K562 treated with DMSO at 1 percent for 48 hours (cell line): ENCODE measurements around the gene PRPF8. TPM values are rescaled to one million over a fixed set of nuclear protein-coding genes. Genes with fewer than 3 reads are reported as not detected.

Experiments used
- total RNA-seq: library from RNA; unstranded; fragments of 300-600 nt; gene quantifications from 2 replicates; pipeline ENCODE4 v1.2.3, GENCODE V29; 2022; ENCODE audit warnings: low replicate concordance; ENCODE audit errors: extremely low read depth

PRPF8 gene
- total RNA-seq = 461 TPM in 1 of 2 replicates, not detected in the other

DNA sequence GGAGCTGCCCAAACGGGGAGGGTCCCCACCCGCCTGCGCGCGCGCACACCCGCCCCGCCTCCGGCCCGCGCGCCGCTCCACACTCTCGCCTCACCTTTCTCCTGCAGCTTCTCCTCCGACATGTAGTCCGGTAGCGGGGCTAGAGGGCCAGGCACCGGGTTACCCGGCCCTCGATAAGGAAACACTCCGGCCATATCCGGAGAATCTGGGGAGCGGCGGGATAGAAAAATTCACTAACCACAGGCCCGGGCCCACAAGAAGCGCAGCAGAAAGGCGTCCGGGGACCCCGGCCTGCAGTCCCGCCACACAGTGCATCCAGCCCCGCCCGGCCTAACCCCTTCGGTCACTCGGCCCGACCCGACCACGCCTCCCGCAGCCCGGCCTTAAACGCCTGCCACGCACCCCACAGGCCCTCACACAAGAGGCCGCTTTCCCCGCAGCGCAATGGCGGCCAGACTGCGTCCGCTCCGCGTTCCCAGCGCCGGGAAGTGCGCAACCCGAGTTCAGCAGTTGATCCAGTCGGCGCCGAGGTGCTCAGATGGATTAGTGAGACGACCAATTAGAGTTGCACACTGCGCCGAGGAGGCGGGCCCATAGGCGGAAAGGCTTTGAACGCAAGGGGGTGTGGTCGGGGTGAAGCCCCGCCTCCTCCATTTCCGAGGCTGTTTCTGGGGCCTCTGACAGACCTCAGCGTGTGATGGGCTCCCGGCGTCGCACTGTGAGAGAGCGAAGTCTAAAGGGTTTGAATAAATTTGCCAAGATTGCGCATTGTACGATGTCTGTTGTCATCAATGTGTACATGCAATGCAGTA is at the start of gene PRPF8:
TSS of gene PRPF8 (minus strand) at position 490 of the 812 bp plus-strand sequence. CDS start at position 194, 296 bp downstream.

GRCh38 chr17:1724351-1724868 is 39.7 kb upstream of the PRPF8 start, which contains the start of gene WDR81:
TSS of gene WDR81 (plus strand) at chr17:1724704. CDS start at chr17:1724960, 256 bp downstream.

GRCh38 chr17:1709971-1710806 is 25.5 kb upstream of the PRPF8 start, which contains the start of gene TLCD2:
TSS of gene TLCD2 (minus strand) at chr17:1710377. CDS start at chr17:1710242, 135 bp downstream.

DNA sequence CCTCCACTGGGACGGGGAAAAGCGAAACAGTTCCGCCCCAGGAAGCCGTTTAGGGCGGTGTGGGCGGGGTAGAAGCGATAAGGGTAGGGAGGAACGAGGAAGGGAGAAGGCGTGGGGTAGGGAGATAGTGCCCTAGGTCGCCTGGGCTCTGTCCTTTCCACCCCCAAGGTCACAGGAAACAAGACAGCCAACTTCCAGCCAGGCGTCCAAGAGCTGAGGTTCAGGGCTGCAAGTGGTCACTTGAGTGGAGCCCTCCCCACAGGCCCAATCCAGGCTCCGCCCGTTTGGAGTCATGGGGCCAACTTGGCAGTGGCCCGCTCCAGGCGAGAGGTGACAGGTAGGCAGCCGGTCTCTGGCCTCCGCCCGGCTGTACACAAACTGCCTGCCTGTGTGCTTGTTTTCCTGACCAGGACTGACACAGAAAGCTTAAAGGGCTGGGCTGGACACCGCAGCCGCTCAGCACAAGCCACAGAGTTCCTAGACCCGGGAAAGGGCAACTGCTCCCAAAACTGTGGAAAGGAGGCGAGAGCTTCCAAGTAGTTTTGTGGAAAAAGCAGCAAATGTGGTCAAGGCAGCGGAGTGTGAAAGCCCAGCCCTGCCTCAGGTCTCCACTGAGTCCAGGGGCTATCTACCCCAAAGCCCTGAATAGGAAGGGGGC is 34.7 kb downstream of the PRPF8 start, which contains the start of gene RILP:
TSS of gene RILP (minus strand) at position 23 of the 658 bp plus-strand sequence. CDS start 62 bp downstream, outside the sequence.

GRCh38 chr17:1645207-1646171 is 39.2 kb downstream of the PRPF8 start, which contains the start of gene SCARF1:
TSS of gene SCARF1 (minus strand) at chr17:1645732. CDS start at chr17:1645697, 35 bp downstream.

DNA sequence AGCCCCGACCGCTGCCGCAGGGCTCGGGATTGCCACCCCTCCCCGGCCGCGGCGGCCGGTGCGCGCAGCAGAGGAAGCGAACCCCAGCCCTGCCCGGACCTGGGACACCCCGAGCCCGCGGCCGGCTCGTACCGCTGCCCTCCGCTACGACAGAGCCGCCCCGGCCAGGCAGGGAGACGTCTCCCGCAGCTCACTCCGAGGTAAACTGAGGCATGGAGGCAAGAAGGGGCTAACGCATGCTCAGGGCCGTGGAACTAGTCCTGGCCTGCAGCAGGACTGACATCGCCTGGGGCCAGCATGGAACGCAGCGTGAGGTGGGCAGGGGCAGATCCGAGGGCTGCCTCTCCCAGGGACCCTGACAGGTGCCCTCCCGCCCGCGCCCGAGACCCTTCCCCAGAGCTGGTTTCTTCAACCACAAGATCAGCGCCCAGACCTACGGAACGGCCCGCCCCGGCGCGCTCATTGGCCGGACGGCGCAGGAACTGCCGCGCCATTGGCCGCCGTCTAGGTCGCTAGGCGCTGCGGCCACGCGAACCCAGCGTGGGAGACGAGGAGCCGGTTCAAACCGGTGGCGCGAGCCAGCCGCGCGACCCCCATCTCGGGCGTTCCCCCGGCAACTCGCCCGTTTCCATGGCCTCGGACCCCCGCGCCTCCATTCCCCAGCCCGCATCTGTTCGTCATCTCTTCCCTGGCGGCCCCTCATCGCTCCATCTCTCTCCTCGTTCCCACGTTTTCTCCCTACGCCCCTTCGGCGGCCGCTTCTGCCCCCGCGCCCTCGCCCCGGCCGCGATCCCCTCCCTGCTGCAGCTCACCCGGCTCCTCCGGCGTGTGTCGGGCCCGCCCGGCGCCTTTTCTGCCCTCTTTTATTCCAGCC is 56.4 kb downstream of the PRPF8 start, which contains the start of gene SLC43A2:
TSS of gene SLC43A2 (minus strand) at position 853 of the 874 bp plus-strand sequence. CDS start 960 bp downstream, outside the sequence.

Other genes with a start within 250 kb of the PRPF8 start
- not detected in 2 replicates for gene CRK, start 228.6 kb downstream of the PRPF8 start, total RNA-seq
- not detected in 2 replicates for gene MYO1C, start 192.2 kb downstream of the PRPF8 start, total RNA-seq
- not detected in 2 replicates for gene INPP5K, start 168.3 kb downstream of the PRPF8 start, total RNA-seq
- not detected in 2 replicates for gene PITPNA, start 122.1 kb downstream of the PRPF8 start, total RNA-seq
- not detected in 2 replicates for gene SLC43A2, start 56.0 kb downstream of the PRPF8 start, total RNA-seq
- not detected in 2 replicates for gene SCARF1, start 39.1 kb downstream of the PRPF8 start, total RNA-seq
- not detected in 2 replicates for gene RILP, start 35.0 kb downstream of the PRPF8 start, total RNA-seq
- gene TLCD2, start 25.5 kb upstream of the PRPF8 start, total RNA-seq = not detected in 2 replicates
- gene WDR81, start 39.8 kb upstream of the PRPF8 start, total RNA-seq = not detected in 2 replicates
- gene SERPINF2, start 58.0 kb upstream of the PRPF8 start, total RNA-seq = not detected in 2 replicates
- not detected in 2 replicates for gene SERPINF1, start 77.2 kb upstream of the PRPF8 start, total RNA-seq
- gene SMYD4, start 145.0 kb upstream of the PRPF8 start, total RNA-seq = not detected in 2 replicates
- gene RPA1, start 145.1 kb upstream of the PRPF8 start, total RNA-seq = not detected in 2 replicates